ENCODE results near the gene CELF4.

The CELF4 gene

GRCh38 chr18:37521510-37522465 is 43.8 kb downstream of the CELF4 start:
- DNase-seq, result no peak

GRCh38 chr18:37520508-37520907 is 45.1 kb downstream of the CELF4 start:
- no peak for DNase-seq

- no peak for DNase-seq
These were observed 46.0 kb downstream of the CELF4 start for GRCh38 chr18:37519510-37520135.

GRCh38 chr18:37516361-37516853 is 49.2 kb downstream of the CELF4 start:
- DNase-seq, result no peak

GRCh38 chr18:37514953-37515352 is 50.6 kb downstream of the CELF4 start:
- no peak for DNase-seq

- no peak for DNase-seq
These were observed 53.2 kb downstream of the CELF4 start for GRCh38 chr18:37512400-37512799.

- no peak for DNase-seq
These were observed 53.8 kb downstream of the CELF4 start for GRCh38 chr18:37511721-37512298.

GRCh38 chr18:37509600-37509999 is 56.0 kb downstream of the CELF4 start:
- no peak for DNase-seq

- DNase-seq, result no peak
These were observed 57.4 kb downstream of the CELF4 start for GRCh38 chr18:37508207-37508606.

GRCh38 chr18:37507239-37507638 is 58.4 kb downstream of the CELF4 start:
- no peak for DNase-seq

- DNase-seq, result no peak
These were observed 59.6 kb downstream of the CELF4 start for GRCh38 chr18:37506001-37506400.

GRCh38 chr18:37505321-37505720 is 60.3 kb downstream of the CELF4 start:
- DNase-seq, result no peak

- DNase-seq, result no peak
These were observed 63.0 kb downstream of the CELF4 start for GRCh38 chr18:37502601-37503000.

- DNase-seq, result no peak
These were observed 63.6 kb downstream of the CELF4 start for GRCh38 chr18:37502036-37502435.

GRCh38 chr18:37501136-37501535 is 64.5 kb downstream of the CELF4 start:
- DNase-seq, result no peak

GRCh38 chr18:37499913-37500312 is 65.7 kb downstream of the CELF4 start:
- no peak for DNase-seq

- no peak for DNase-seq
These were observed 66.6 kb downstream of the CELF4 start for GRCh38 chr18:37499044-37499443.

GRCh38 chr18:37497853-37498518 is 67.6 kb downstream of the CELF4 start:
- DNase-seq, result no peak

GRCh38 chr18:37496568-37496967 is 69.0 kb downstream of the CELF4 start:
- no peak for DNase-seq

GRCh38 chr18:37495354-37495753 is 70.2 kb downstream of the CELF4 start:
- DNase-seq, result no peak

GRCh38 chr18:37494406-37494805 is 71.2 kb downstream of the CELF4 start:
- no peak for DNase-seq

- no peak for DNase-seq
These were observed 72.2 kb downstream of the CELF4 start for GRCh38 chr18:37493352-37493935.

- no peak for DNase-seq
These were observed 72.6 kb downstream of the CELF4 start for GRCh38 chr18:37492952-37493351.

Measured in CD4-positive, alpha-beta T cell treated with Interleukin-10 for 1 hour (primary cell).